GM06990 (cell line): ENCODE measurements around the gene SSH2.

Experiments
- DNase-seq: peaks from one replicate; pipeline ENCODE4 v3.0.0-alpha.2; 2011; ENCODE audit not compliant: insufficient read length; ENCODE audit errors: extremely low read depth
- H3K27me3 ChIP-seq: replicated peaks from 2 replicates; pipeline ENCODE4 v1.6.0; 2011; ENCODE audit warnings: low read length; ENCODE audit not compliant: control insufficient read depth, insufficient read depth
- H3K36me3 ChIP-seq: 2 replicates; pipeline ENCODE4 v1.5.1; 2011; ENCODE audit warnings: low read length; ENCODE audit not compliant: control insufficient read depth, insufficient read depth
- H3K4me3 ChIP-seq: replicated peaks from 2 replicates; pipeline ENCODE4 v1.5.1; 2011; ENCODE audit warnings: low read depth, mild to moderate bottlenecking, control low read depth, low read length
- TF ChIP-seq, protein P1 (sequence below): IDR thresholded peaks from 2 replicates; pipeline ENCODE4 v1.5.1; 2011; ENCODE audit warnings: low read length, control low read depth, mild to moderate bottlenecking, inconsistent platforms; ENCODE audit not compliant: insufficient read depth, poor library complexity, severe bottlenecking

SSH2 gene

DNA sequence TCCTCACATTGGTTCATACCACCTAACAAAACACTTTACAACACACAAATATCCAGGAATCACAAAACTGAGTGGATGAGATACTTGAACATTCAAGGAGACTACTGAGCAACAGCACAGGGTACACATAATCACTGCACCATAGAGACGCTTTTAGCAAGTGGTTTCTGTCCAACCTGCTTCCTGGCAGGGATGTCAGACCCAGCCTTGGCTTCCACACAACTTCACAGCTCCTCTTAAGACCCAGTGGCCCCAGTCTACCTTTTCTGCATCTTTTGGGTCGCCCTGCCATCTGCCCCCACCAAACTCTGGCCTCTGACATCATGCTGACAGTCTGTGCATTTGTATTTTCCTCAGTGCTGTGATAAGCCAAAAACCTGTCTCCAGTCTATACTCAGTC lies 301.4 kb downstream of the SSH2 start:
- TF ChIP-seq, protein P1, sequence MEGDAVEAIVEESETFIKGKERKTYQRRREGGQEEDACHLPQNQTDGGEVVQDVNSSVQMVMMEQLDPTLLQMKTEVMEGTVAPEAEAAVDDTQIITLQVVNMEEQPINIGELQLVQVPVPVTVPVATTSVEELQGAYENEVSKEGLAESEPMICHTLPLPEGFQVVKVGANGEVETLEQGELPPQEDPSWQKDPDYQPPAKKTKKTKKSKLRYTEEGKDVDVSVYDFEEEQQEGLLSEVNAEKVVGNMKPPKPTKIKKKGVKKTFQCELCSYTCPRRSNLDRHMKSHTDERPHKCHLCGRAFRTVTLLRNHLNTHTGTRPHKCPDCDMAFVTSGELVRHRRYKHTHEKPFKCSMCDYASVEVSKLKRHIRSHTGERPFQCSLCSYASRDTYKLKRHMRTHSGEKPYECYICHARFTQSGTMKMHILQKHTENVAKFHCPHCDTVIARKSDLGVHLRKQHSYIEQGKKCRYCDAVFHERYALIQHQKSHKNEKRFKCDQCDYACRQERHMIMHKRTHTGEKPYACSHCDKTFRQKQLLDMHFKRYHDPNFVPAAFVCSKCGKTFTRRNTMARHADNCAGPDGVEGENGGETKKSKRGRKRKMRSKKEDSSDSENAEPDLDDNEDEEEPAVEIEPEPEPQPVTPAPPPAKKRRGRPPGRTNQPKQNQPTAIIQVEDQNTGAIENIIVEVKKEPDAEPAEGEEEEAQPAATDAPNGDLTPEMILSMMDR, result no peak
- no peak overlapping the region for H3K4me3 ChIP-seq
- DNase-seq, result no peak
- H3K27me3 ChIP-seq, result no peaks in the 10 kb centered on the region
- H3K36me3 ChIP-seq, result peaks cover 24% of the 10 kb centered on the region

DNA sequence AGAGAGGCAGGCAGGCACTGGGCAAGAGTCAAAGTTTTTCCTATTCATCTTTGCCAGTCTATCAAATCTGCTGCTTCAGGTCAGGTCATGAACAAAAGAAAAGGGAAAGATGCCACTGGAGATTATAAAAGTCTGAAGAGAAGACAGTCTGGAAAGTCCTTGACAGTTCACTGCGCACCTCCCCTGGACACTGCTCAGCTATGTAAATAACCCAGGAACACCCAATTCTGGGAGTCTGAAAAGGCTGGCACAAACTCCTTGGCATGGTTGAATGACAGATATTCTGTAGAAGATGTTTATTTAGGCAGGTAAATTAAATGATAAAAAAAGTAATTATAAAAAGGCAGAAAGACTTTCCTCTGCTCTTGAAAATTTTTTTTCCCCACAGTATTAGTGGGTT lies 302.1 kb downstream of the SSH2 start:
- H3K27me3 ChIP-seq, result no peaks in the 10 kb centered on the region
- peaks cover 22% of the 10 kb centered on the region for H3K36me3 ChIP-seq
- TF ChIP-seq, protein P1, result no peak
- no peak overlapping the region for H3K4me3 ChIP-seq
- DNase-seq, result no peak

DNA sequence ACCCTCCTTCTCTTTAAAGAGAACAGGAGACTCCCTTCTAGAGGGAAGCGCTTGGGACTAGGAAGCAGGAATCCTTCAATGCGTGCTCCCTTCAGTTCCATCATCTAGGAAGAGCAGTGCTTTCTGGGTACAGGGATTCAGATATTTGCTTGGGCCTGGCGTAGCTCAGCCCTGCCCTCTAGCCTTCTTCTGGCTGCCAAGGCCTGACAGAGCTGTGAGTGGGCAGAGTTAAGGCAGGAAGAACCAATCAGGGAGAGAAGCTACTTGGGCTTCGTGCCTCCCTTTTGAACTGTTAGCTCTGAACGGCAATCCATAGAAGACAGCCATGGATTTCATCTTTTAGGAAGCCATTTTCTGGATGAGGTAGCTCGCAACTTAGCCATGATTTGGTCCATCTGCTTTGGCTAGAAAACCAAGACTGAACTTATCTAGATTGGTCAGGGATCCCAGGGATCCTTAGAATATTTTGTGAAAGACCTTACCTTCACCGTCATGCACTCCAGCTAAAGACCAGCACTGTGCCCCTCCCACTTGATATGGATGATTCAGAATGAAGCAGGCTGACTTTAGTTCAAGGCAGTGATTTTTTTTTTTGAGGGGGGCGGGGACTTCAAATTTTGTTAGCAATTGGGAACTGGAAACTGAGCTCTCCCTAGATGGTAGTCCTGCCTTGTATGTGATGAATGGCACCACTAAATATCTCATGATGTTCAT lies 304.8 kb downstream of the SSH2 start:
- DNase-seq, result no peak
- no peak overlapping the region for H3K4me3 ChIP-seq

DNA sequence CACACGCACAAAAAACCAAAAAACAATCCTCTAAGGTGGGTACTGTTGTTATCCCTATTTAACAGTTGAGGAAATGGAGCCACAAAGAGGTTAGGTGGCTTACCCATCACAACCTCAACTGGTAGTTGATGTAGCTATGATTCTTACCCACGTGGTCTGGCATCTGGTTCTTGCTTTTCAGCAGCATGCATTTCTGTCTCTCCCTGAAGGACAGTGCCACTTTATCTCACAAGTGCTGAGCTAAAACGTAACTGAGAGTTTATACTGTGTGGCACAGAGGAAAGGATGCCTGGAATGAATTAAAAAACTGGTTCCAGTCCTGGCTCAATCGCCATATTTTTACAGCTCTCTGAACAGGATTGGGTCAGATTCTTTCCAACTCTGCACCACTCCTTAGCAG lies 305.4 kb downstream of the SSH2 start:
- TF ChIP-seq, protein P1, result no peak
- no peak overlapping the region for H3K4me3 ChIP-seq
- 0 out of 2 replicates have a peak, but pooled peaks cover 3% of the 10 kb centered on the region for H3K36me3 ChIP-seq
- no peak for DNase-seq
- no peaks in the 10 kb centered on the region for H3K27me3 ChIP-seq

More for the DNA sequence above, 304.8 kb downstream of the SSH2 start:
- TF ChIP-seq, protein P1, result no peak
- Histone ChIP-seq H3K27me3 (no peaks in the 10 kb centered on the region), H3K36me3 (peaks cover 4% of the 10 kb centered on the region; the same call in 1 of the 2 replicates)

DNA sequence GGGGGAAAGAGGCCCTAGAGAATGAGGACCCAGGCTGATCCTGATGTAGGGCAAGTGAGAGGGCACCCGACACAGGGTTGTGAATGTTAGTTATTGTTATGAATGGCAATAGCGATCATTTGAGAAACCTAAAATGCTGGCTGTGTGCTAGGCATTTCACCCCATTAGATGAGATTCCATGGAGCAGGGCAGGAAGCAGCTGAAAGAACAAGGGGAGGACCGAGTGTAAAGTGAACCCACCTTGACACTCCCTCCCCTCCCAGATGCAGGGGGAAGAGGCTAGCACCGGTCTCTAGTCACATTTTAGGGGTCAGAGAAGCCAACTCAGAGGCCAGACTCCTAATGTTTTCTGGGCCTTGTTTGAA lies 306.8 kb downstream of the SSH2 start:
- TF ChIP-seq, protein P1, result no peak
- DNase-seq, result no peak
- no peaks in the 10 kb centered on the region for H3K27me3 ChIP-seq
- no peaks in the 10 kb centered on the region for H3K36me3 ChIP-seq
- no peak overlapping the region for H3K4me3 ChIP-seq
